GM18951 (cell line): ENCODE results near the gene CCDC63.

Experiments used
- POLR2A ChIP-seq: IDR thresholded peaks from 4 replicates; pipeline ENCODE4 v1.6.1; 2011; ENCODE audit warnings: mild to moderate bottlenecking; ENCODE audit not compliant: insufficient read length, insufficient read depth; ENCODE audit errors: extremely low read depth
- in situ Hi-C: fragments of 300-500 bp; cut with MboI; formaldehyde crosslinking; loops from one replicate; pipeline ENCODE4 v1.12.0; 2022; ENCODE audit warnings: low sequenced_read_pairs, mixed read lengths, inconsistent platforms; ENCODE audit not compliant: unreplicated experiment

The CCDC63 gene

DNA sequence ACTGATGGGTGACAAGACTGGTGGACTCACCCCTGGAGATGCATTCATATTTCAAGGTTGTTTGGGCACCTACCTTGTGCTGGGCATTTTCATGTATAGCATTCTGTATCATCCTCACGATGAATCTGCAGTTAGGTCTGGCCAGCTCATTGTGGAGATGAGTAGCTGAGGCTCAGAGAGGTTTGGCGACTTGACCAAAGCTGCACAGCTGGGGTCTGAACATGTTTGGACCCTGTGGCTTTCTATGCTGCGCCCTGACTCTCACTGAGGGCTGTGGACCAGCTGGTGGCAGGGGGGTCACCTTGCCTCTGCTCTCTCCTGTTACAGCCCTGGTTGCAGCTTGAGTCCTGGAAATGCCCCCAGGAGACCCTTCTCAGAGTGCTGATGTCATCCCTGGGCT, 24.9 kb upstream of the CCDC63 start:
- no peak for TF ChIP-seq POLR2A
- in situ Hi-C loops = loop anchor here (10.0 kb wide), 2 partner anchors 117 to 197 kb away; no protein-coding TSS in a partner anchor

DNA sequence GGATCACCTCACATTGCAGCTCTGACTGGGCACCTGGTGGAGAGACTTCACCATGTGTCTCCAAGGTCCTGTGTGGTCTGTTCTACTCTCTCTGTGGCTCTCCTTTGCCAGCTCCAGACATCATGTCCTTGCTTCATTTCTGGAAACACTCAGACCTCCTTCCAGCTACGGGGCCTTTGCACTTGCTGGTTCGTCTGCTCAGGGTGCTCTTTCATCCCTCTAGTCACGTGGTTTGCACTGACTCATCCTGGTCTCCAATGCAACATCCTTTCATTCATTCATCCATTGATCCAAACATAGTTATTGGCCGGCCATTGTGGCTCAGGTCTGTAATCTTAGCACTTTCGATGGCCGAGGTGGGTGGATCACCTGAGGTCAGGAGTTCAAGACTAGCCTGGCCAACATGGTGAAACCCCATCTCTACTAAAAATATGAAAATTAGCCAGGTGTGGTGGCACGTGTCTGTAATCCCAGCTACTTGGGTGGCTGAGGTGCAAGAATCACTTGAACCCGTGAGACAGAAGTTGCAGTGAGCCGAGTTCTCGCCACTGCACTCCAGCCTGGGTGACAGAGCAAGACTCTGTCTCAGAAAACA, 23.9 kb upstream of the CCDC63 start:
- in situ Hi-C loops = loop anchor here (10.0 kb wide), 2 partner anchors 118 to 198 kb away; no protein-coding TSS in a partner anchor
- no peak for TF ChIP-seq POLR2A

- in situ Hi-C loops = loop anchor here (10.0 kb wide), 2 partner anchors 120 to 200 kb away; no protein-coding TSS in a partner anchor
- TF ChIP-seq POLR2A = no peak
Observed at GRCh38 chr12:110824342-110824741, 22.4 kb upstream of the CCDC63 start.

DNA sequence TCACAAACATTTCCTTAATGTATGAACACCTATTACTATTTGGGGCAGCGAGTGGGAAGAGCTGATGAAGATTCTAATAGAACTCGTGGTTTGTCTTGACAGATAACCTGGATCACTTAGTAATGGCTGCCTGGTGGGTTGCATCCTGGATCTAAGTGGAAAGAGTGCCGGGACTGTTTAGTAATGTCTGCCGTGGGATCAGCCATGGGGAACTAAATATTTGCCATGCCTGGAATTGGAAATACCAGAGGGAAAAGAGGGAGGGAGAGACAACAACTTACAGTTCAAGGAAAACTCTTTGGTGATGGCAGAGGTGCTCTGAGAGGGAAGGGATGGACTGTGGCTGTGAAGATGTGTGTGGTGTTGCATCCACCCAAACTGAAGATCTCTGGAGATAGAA, 21.3 kb upstream of the CCDC63 start:
- no peak for TF ChIP-seq POLR2A
- in situ Hi-C loops = loop anchor here (10.0 to 25.0 kb wide), 3 partner anchors 121 to 363 kb away; partner anchors contain the start of genes ARPC3, FAM216A and GPN3

- in situ Hi-C loops = loop anchor here (10.0 to 25.0 kb wide), 3 partner anchors 122 to 364 kb away; partner anchors contain the start of genes ARPC3, FAM216A and GPN3
- no peak for TF ChIP-seq POLR2A
Observed at GRCh38 chr12:110826592-110827200, 20.1 kb upstream of the CCDC63 start.

- in situ Hi-C loops = loop anchor here (10.0 to 25.0 kb wide), 3 partner anchors 125 to 367 kb away; partner anchors contain the start of genes ARPC3, FAM216A and GPN3
- TF ChIP-seq POLR2A = no peak
Observed at GRCh38 chr12:110829308-110829707, 17.5 kb upstream of the CCDC63 start.

GRCh38 chr12:110836291-110836690, 10.5 kb upstream of the CCDC63 start:
- in situ Hi-C loops = loop anchor here (10.0 to 25.0 kb wide), 2 partner anchors 111 to 374 kb away; partner anchors contain the start of genes ARPC3, FAM216A and GPN3
- TF ChIP-seq POLR2A = no peak

DNA sequence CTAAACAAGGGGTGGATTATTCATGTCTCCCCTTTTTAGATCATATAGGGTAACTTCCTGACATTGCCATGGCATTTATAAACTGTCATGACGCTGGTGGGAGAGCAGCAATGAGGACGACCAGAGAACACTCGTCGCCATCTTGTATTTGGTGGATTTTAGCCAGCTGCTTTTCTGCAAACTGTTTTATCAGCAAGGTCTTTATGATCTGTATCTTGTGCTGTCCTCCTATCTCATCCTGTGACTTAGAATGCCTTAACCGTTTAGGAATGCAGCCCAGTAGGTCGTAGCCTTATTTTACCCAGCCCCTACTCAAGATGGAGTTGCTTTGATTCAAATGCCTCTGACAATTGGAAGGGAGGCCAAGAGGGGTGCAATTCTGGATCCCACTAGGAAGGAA, 5.8 kb upstream of the CCDC63 start:
- no peak for TF ChIP-seq POLR2A
- in situ Hi-C loops = loop anchor here (25.0 kb wide), 1 partner anchor 379 kb away; the partner anchor contains the start of genes ARPC3, FAM216A and GPN3

GRCh38 chr12:110844131-110844530, 2.7 kb upstream of the CCDC63 start:
- TF ChIP-seq POLR2A = no peak

GRCh38 chr12:110844551-110845338, 2.0 kb upstream of the CCDC63 start:
- TF ChIP-seq POLR2A = no peak
- in situ Hi-C loops = loop anchor here (25.0 kb wide), 1 partner anchor 382 kb away; the partner anchor contains the start of genes ARPC3, FAM216A and GPN3

More at GRCh38 chr12:110844131-110844530, 2.7 kb upstream of the CCDC63 start:
- in situ Hi-C loops = loop anchor here (25.0 kb wide), 1 partner anchor 382 kb away; the partner anchor contains the start of genes ARPC3, FAM216A and GPN3

GRCh38 chr12:110845339-110845682, 1.5 kb upstream of the CCDC63 start:
- in situ Hi-C loops = loop anchor here (25.0 kb wide), 1 partner anchor 383 kb away; the partner anchor contains the start of genes ARPC3, FAM216A and GPN3
- no peak for TF ChIP-seq POLR2A

GRCh38 chr12:110848314-110848923, 1.6 kb downstream of the CCDC63 start:
- in situ Hi-C loops = loop anchor here (25.0 kb wide), 1 partner anchor 386 kb away; the partner anchor contains the start of genes ARPC3, FAM216A and GPN3
- no peak for TF ChIP-seq POLR2A
